ENCODE results near the gene ZNF619. TPM values are rescaled to one million over a fixed set of nuclear protein-coding genes. Genes with fewer than 3 reads are reported as not detected.
A peak's percentile ranks its signal among the peaks of the same experiment; 100 is the strongest.

ZNF619 gene
- total and polyA plus RNA-seq, 2 experiments from 2014 or later, result 2.0 to 4.4 TPM

- H3K9me2 ChIP-seq (ENCODE audit: insufficient read depth), result no peaks in the 10 kb centered on the region
- DNase-seq, result no peak
Observed at GRCh38 chr3:40445880-40446279, 31.0 kb upstream of the ZNF619 start.

GRCh38 chr3:40450438-40450837, 26.5 kb upstream of the ZNF619 start:
- 51% methylated on average over 2 of the region's 2 CpGs for WGBS, 2 experiments (ENCODE audit: low coverage in 1 of 2, low lambda C conversion rate in 2 of 2, missing lambda C conversion rate in 2 of 2)
- Histone ChIP-seq H3K79me2 (ENCODE audit: insufficient read depth) (no peaks in the 10 kb centered on the region), H3K4me3 (no peak overlapping the region), H3K4me2 (ENCODE audit: unreplicated experiment) (no peak overlapping the region), H3K9ac (no peak overlapping the region), H3K9me3 (ENCODE audit: low read depth) (no peaks in the 10 kb centered on the region), H3K27me3 (replicated peaks; ENCODE audit: insufficient read depth) (no peaks in the 10 kb centered on the region), H3F3A (ENCODE audit: insufficient read depth) (peaks cover 15% of the 10 kb centered on the region; the same call in 1 of the 2 replicates), H2AFZ (no peak overlapping the region), H3K27ac (no peak overlapping the region), H3K36me3 (ENCODE audit: low read depth) (no peaks in the 10 kb centered on the region), H3K4me1 (ENCODE audit: insufficient read depth) (peaks cover 4% of the 10 kb centered on the region; the same call in 1 of the 2 replicates), H3K9me2 (ENCODE audit: insufficient read depth) (no peaks in the 10 kb centered on the region), H4K20me1 (ENCODE audit: insufficient read depth) (no peaks in the 10 kb centered on the region)
- TF ChIP-seq EZH2 (IDR thresholded peaks at IDR 0.05; ENCODE audit: insufficient read depth, poor library complexity, severe bottlenecking) (no peak), EZH2phosphoT487 (IDR thresholded peaks at IDR 0.05; ENCODE audit: insufficient read depth, low read depth) (no peak)
- no peak for DNase-seq
- in situ Hi-C loops (cut with MboI), result no loop called here

More at GRCh38 chr3:40445880-40446279, 31.0 kb upstream of the ZNF619 start:
- no peaks in the 10 kb centered on the region for H3K79me2 ChIP-seq (ENCODE audit: insufficient read depth)
- H3K4me1 ChIP-seq (ENCODE audit: insufficient read depth), result no peaks in the 10 kb centered on the region
- H3K4me3 ChIP-seq, result no peak overlapping the region
- no peak for TF ChIP-seq EZH2phosphoT487 (IDR thresholded peaks at IDR 0.05; ENCODE audit: insufficient read depth, low read depth)
- TF ChIP-seq EZH2 (IDR thresholded peaks at IDR 0.05; ENCODE audit: insufficient read depth, poor library complexity, severe bottlenecking), result no peak
- no peaks in the 10 kb centered on the region for H3K36me3 ChIP-seq (ENCODE audit: low read depth)
- no peaks in the 10 kb centered on the region for H3K27me3 ChIP-seq (replicated peaks; ENCODE audit: insufficient read depth)
- in situ Hi-C loops (cut with MboI), result no loop called here
- H3K4me2 ChIP-seq (ENCODE audit: unreplicated experiment), result no peak overlapping the region
- H3K9me3 ChIP-seq (ENCODE audit: low read depth), result no peaks in the 10 kb centered on the region
- no peaks in the 10 kb centered on the region for H3F3A ChIP-seq (ENCODE audit: insufficient read depth)
- H3K27ac ChIP-seq, result no peak overlapping the region
- no peaks in the 10 kb centered on the region for H4K20me1 ChIP-seq (ENCODE audit: insufficient read depth)
- no peak overlapping the region for H2AFZ ChIP-seq
- WGBS, 2 experiments (ENCODE audit: low coverage in 1 of 2, low lambda C conversion rate in 2 of 2, missing lambda C conversion rate in 2 of 2), result 38 to 43% methylated on average over 4 of the region's 4 CpGs
- no peak overlapping the region for H3K9ac ChIP-seq

- no peaks in the 10 kb centered on the region for H4K20me1 ChIP-seq (ENCODE audit: insufficient read depth)
- in situ Hi-C loops (cut with MboI), result no loop called here
- peak overlapping the region; percentile 93; the same call in 1 of the 2 replicates for H2AFZ ChIP-seq
- peaks cover 15% of the 10 kb centered on the region; the same call in 1 of the 2 replicates for H3F3A ChIP-seq (ENCODE audit: insufficient read depth)
- H3K27ac ChIP-seq, result no peak overlapping the region
- peaks cover 7% of the 10 kb centered on the region for H3K79me2 ChIP-seq (ENCODE audit: insufficient read depth)
- no peak overlapping the region for H3K9ac ChIP-seq
- TF ChIP-seq EZH2phosphoT487 (IDR thresholded peaks at IDR 0.05; ENCODE audit: insufficient read depth, low read depth) (no peak), EZH2 (IDR thresholded peaks at IDR 0.05; ENCODE audit: insufficient read depth, poor library complexity, severe bottlenecking) (no peak)
- no peaks in the 10 kb centered on the region for H3K9me3 ChIP-seq (ENCODE audit: low read depth)
- H3K27me3 ChIP-seq (replicated peaks; ENCODE audit: insufficient read depth), result no peaks in the 10 kb centered on the region
- H3K4me2 ChIP-seq (ENCODE audit: unreplicated experiment), result no peak overlapping the region
- no peak overlapping the region for H3K4me3 ChIP-seq
- peaks cover 4% of the 10 kb centered on the region; the same call in 1 of the 2 replicates for H3K4me1 ChIP-seq (ENCODE audit: insufficient read depth)
- no peaks in the 10 kb centered on the region for H3K36me3 ChIP-seq (ENCODE audit: low read depth)
- no peak for DNase-seq
- H3K9me2 ChIP-seq (ENCODE audit: insufficient read depth), result no peaks in the 10 kb centered on the region
Observed at GRCh38 chr3:40451551-40451950, 25.4 kb upstream of the ZNF619 start.

GRCh38 chr3:40452057-40452456, 24.9 kb upstream of the ZNF619 start:
- in situ Hi-C loops (cut with MboI), result no loop called here
- Histone ChIP-seq H3K27ac (no peak overlapping the region), H3K36me3 (ENCODE audit: low read depth) (no peaks in the 10 kb centered on the region), H3K9me2 (ENCODE audit: insufficient read depth) (no peaks in the 10 kb centered on the region), H3K27me3 (replicated peaks; ENCODE audit: insufficient read depth) (no peaks in the 10 kb centered on the region), H3K79me2 (ENCODE audit: insufficient read depth) (peaks cover 10% of the 10 kb centered on the region), H3F3A (ENCODE audit: insufficient read depth) (peaks cover 15% of the 10 kb centered on the region; the same call in 1 of the 2 replicates), H3K4me3 (peak overlapping the region; percentile 82), H3K9ac (peak overlapping the region; percentile 87), H3K4me2 (ENCODE audit: unreplicated experiment) (peak overlapping the region; percentile 78), H2AFZ (peak overlapping the region; percentile 93), H4K20me1 (ENCODE audit: insufficient read depth) (no peaks in the 10 kb centered on the region), H3K9me3 (ENCODE audit: low read depth) (no peaks in the 10 kb centered on the region), H3K4me1 (ENCODE audit: insufficient read depth) (peaks cover 4% of the 10 kb centered on the region; the same call in 1 of the 2 replicates)
- WGBS, 2 experiments (ENCODE audit: low coverage in 1 of 2, low lambda C conversion rate in 2 of 2, missing lambda C conversion rate in 2 of 2), result 97 to 100% methylated on average over 1 of the region's 1 CpG
- DNase-seq, result no peak
- TF ChIP-seq EZH2phosphoT487 (IDR thresholded peaks at IDR 0.05; ENCODE audit: insufficient read depth, low read depth), result no peak
- TF ChIP-seq EZH2 (IDR thresholded peaks at IDR 0.05; ENCODE audit: insufficient read depth, poor library complexity, severe bottlenecking), result no peak

- Histone ChIP-seq H3K27me3 (replicated peaks; ENCODE audit: insufficient read depth) (no peaks in the 10 kb centered on the region), H4K20me1 (ENCODE audit: insufficient read depth) (no peaks in the 10 kb centered on the region), H3K9ac (peak overlapping the region; percentile 87), H3K79me2 (ENCODE audit: insufficient read depth) (peaks cover 14% of the 10 kb centered on the region), H3K9me2 (ENCODE audit: insufficient read depth) (no peaks in the 10 kb centered on the region), H3K4me2 (ENCODE audit: unreplicated experiment) (peak overlapping the region; percentile 78), H3K4me3 (peak overlapping the region; percentile 82), H2AFZ (peak overlapping the region; percentile 93), H3K9me3 (ENCODE audit: low read depth) (no peaks in the 10 kb centered on the region), H3K36me3 (ENCODE audit: low read depth) (no peaks in the 10 kb centered on the region), H3K27ac (peak overlapping the region; percentile 71), H3K4me1 (ENCODE audit: insufficient read depth) (peaks cover 4% of the 10 kb centered on the region; the same call in 1 of the 2 replicates), H3F3A (ENCODE audit: insufficient read depth) (peaks cover 15% of the 10 kb centered on the region; the same call in 1 of the 2 replicates)
- WGBS, 2 experiments (ENCODE audit: low coverage in 1 of 2, low lambda C conversion rate in 2 of 2, missing lambda C conversion rate in 2 of 2), result 0 to 19% methylated on average over 3 to 4 of the region's 7 CpGs
- DNase-seq, result no peak
- TF ChIP-seq EZH2 (IDR thresholded peaks at IDR 0.05; ENCODE audit: insufficient read depth, poor library complexity, severe bottlenecking) (no peak), EZH2phosphoT487 (IDR thresholded peaks at IDR 0.05; ENCODE audit: insufficient read depth, low read depth) (no peak)
- in situ Hi-C loops (cut with MboI), result no loop called here
Observed at GRCh38 chr3:40452562-40452875, 24.4 kb upstream of the ZNF619 start.
